Measurements from ENCODE around the gene VDAC2.
"Not testable (repeated sequence)": the region's sequence is repeated elsewhere in the genome, so short reads cannot be mapped to it uniquely, and the experiment has no call there.

VDAC2 gene

GRCh38 chr10:75201793-75202307 is 8.7 kb upstream of the VDAC2 start:
- no peak for DNase-seq (ENCODE audit: low read depth)

- peak; percentile 58 for DNase-seq (ENCODE audit: low read depth)
These were observed 8.1 kb upstream of the VDAC2 start for GRCh38 chr10:75202321-75203045.

- not testable (repeated sequence) for DNase-seq (ENCODE audit: low read depth)
These were observed 7.5 kb upstream of the VDAC2 start for GRCh38 chr10:75203046-75203620.

- no peak for DNase-seq (ENCODE audit: low read depth)
These were observed 6.9 kb upstream of the VDAC2 start for GRCh38 chr10:75203724-75204123.

- DNase-seq (ENCODE audit: low read depth) = no peak
These were observed 4.7 kb upstream of the VDAC2 start for GRCh38 chr10:75205908-75206307.

GRCh38 chr10:75206638-75207037 is 4.0 kb upstream of the VDAC2 start:
- not testable (repeated sequence) for DNase-seq (ENCODE audit: low read depth)

- DNase-seq (ENCODE audit: low read depth) = no peak
These were observed 3.3 kb upstream of the VDAC2 start for GRCh38 chr10:75207079-75207856.

- DNase-seq (ENCODE audit: low read depth) = no peak
These were observed 2.8 kb upstream of the VDAC2 start for GRCh38 chr10:75207857-75208144.

- peak; percentile 37 for DNase-seq (ENCODE audit: low read depth)
These were observed 2.4 kb upstream of the VDAC2 start for GRCh38 chr10:75208181-75208580.

GRCh38 chr10:75209086-75209920 is 1.3 kb upstream of the VDAC2 start:
- DNase-seq (ENCODE audit: low read depth) = no peak

GRCh38 chr10:75209921-75210281 is 695 bp upstream of the VDAC2 start:
- peak; percentile 60 for DNase-seq (ENCODE audit: low read depth)

GRCh38 chr10:75211007-75211691 is 553 bp downstream of the VDAC2 start:
- no peak for DNase-seq (ENCODE audit: low read depth)

GRCh38 chr10:75212343-75212742 is 1.7 kb downstream of the VDAC2 start:
- no peak for DNase-seq (ENCODE audit: low read depth)

- DNase-seq (ENCODE audit: low read depth) = no peak
These were observed 9.7 kb downstream of the VDAC2 start for GRCh38 chr10:75220274-75220673.

- not testable (repeated sequence) for DNase-seq (ENCODE audit: low read depth)
These were observed 10.9 kb downstream of the VDAC2 start for GRCh38 chr10:75221492-75221891.

- DNase-seq (ENCODE audit: low read depth) = no peak
These were observed 12.9 kb downstream of the VDAC2 start for GRCh38 chr10:75223507-75223906.

GRCh38 chr10:75226095-75226494 is 15.5 kb downstream of the VDAC2 start:
- no peak for DNase-seq (ENCODE audit: low read depth)

GRCh38 chr10:75226656-75227055 is 16.1 kb downstream of the VDAC2 start:
- no peak for DNase-seq (ENCODE audit: low read depth)

GRCh38 chr10:75228278-75228677 is 17.7 kb downstream of the VDAC2 start:
- no peak for DNase-seq (ENCODE audit: low read depth)

- no peak for DNase-seq (ENCODE audit: low read depth)
These were observed 18.2 kb downstream of the VDAC2 start for GRCh38 chr10:75228834-75229233.

- no peak for DNase-seq (ENCODE audit: low read depth)
These were observed 19.4 kb downstream of the VDAC2 start for GRCh38 chr10:75229971-75230370.

- DNase-seq (ENCODE audit: low read depth) = peak; percentile 72
These were observed 20.0 kb downstream of the VDAC2 start for GRCh38 chr10:75230600-75231038.

Data from GM04504 (cell line).